Subcutaneous adipose tissue (tissue), 4 donors: ENCODE measurements around the gene FLYWCH2. TPM values are rescaled to one million over a fixed set of nuclear protein-coding genes. Genes with fewer than 3 reads are reported as not detected.

ENCODE experiments used
- total RNA-seq, 4 donors: library from RNA; depleted of rRNA; stranded (reverse); fragments of >200 nt; gene quantifications; one replicate each; pipeline ENCODE4 v1.1.0, GENCODE V29; 2016
- TF ChIP-seq, protein P1 (sequence below): fragments of 450-650 bp; IDR thresholded peaks from one replicate; pipeline ENCODE4 v1.5.1; 2016; ENCODE audit warnings: low read depth, mild to moderate bottlenecking, control low read depth, antibody characterized with exemption, moderate library complexity

Gene FLYWCH2
- total RNA-seq, 4 donors from 2014 or later = 20.5 to 61.4 (median 29.1) TPM

GRCh38 chr16:2939968-2940367 lies 57.0 kb downstream of the FLYWCH2 start:
- TF ChIP-seq, protein P1, sequence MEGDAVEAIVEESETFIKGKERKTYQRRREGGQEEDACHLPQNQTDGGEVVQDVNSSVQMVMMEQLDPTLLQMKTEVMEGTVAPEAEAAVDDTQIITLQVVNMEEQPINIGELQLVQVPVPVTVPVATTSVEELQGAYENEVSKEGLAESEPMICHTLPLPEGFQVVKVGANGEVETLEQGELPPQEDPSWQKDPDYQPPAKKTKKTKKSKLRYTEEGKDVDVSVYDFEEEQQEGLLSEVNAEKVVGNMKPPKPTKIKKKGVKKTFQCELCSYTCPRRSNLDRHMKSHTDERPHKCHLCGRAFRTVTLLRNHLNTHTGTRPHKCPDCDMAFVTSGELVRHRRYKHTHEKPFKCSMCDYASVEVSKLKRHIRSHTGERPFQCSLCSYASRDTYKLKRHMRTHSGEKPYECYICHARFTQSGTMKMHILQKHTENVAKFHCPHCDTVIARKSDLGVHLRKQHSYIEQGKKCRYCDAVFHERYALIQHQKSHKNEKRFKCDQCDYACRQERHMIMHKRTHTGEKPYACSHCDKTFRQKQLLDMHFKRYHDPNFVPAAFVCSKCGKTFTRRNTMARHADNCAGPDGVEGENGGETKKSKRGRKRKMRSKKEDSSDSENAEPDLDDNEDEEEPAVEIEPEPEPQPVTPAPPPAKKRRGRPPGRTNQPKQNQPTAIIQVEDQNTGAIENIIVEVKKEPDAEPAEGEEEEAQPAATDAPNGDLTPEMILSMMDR = no peak

GRCh38 chr16:2942045-2942444 lies 59.0 kb downstream of the FLYWCH2 start:
- TF ChIP-seq, protein P1 = no peak

DNA sequence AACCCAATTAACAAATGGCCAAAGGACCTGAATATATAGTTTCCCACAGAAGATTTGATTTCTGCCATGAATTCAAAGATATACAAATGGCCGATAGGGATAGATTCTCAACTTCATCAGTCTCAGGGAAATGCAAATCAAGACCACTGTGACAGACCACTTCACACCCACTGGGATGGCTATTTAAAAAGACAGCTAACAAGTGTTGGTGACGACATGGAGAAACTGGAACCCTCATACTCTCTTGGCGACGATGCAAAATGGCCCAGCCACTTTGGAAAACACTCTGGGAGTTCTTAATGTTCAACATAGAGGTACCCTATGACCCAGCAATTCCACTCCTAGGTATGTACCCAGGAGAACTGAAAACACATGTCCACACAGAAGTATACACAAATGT lies 63.6 kb downstream of the FLYWCH2 start:
- TF ChIP-seq, protein P1 = no peak

Other genes starting within 250 kb of the FLYWCH2 start
- 10 to 100 TPM; 13.7 to 22.7 (median 21.2) TPM for gene KCTD5, start 200.7 kb upstream of the FLYWCH2 start, total RNA-seq
- 1 to 10 TPM in 3 of 4 donors, under 1 TPM in 1; 0.82 to 3.0 (median 1.4) TPM for gene PRSS27, start 163.0 kb upstream of the FLYWCH2 start, total RNA-seq
- 100 to 1,000 TPM; 245 to 552 (median 404) TPM for gene SRRM2, start 130.6 kb upstream of the FLYWCH2 start, total RNA-seq
- gene ELOB, start 105.9 kb upstream of the FLYWCH2 start, total RNA-seq = 100 to 1,000 TPM; 264 to 371 (median 280) TPM
- not detected for gene PRSS33, start 95.7 kb upstream of the FLYWCH2 start, total RNA-seq
- not detected for gene PRSS41, start 84.7 kb upstream of the FLYWCH2 start, total RNA-seq
- under 1 TPM in 1 of 4 donors, not detected in 3; 0.68 TPM for gene PRSS21, start 66.0 kb upstream of the FLYWCH2 start, total RNA-seq
- 1 to 10 TPM in 1 of 4 donors, not detected in 3; 3.1 TPM for gene ZG16B, start 52.9 kb upstream of the FLYWCH2 start, total RNA-seq
- gene PRSS22, start 25.0 kb upstream of the FLYWCH2 start, total RNA-seq = 1 to 10 TPM in 1 of 4 donors, not detected in 3; 1.5 TPM
- 10 to 100 TPM; 11.6 to 62.9 (median 18.7) TPM for gene FLYWCH1, start 28.7 kb downstream of the FLYWCH2 start, total RNA-seq
- gene KREMEN2, start 81.1 kb downstream of the FLYWCH2 start, total RNA-seq = not detected
- gene PAQR4, start 86.1 kb downstream of the FLYWCH2 start, total RNA-seq = 1 to 10 TPM; 1.5 to 5.7 (median 3.8) TPM
- gene PKMYT1, start 97.2 kb downstream of the FLYWCH2 start, total RNA-seq = 1 to 10 TPM in 3 of 4 donors, not detected in 1; 1.5 to 2.0 (median 1.8) TPM
- 1 to 10 TPM in 1 of 4 donors, not detected in 3; 1.3 TPM for gene CLDN9, start 129.7 kb downstream of the FLYWCH2 start, total RNA-seq
- gene CLDN6, start 135.0 kb downstream of the FLYWCH2 start, total RNA-seq = not detected
- gene TNFRSF12A, start 137.2 kb downstream of the FLYWCH2 start, total RNA-seq = 10 to 100 TPM in 2 of 4 donors, 1 to 10 TPM in 2; 8.1 to 20.7 (median 13.5) TPM
- 10 to 100 TPM; 17.8 to 30.9 (median 27.9) TPM for gene HCFC1R1, start 140.7 kb downstream of the FLYWCH2 start, total RNA-seq
- gene THOC6, start 140.8 kb downstream of the FLYWCH2 start, total RNA-seq = 10 to 100 TPM; 10.8 to 17.2 (median 13.8) TPM
- gene BICDL2, start 153.7 kb downstream of the FLYWCH2 start, total RNA-seq = not detected
- under 1 TPM in 1 of 4 donors, not detected in 3; 0.57 TPM for gene MMP25, start 163.3 kb downstream of the FLYWCH2 start, total RNA-seq
- 10 to 100 TPM in 3 of 4 donors, 1 to 10 TPM in 1; 8.4 to 21.1 (median 13.1) TPM for gene IL32, start 182.4 kb downstream of the FLYWCH2 start, total RNA-seq
- gene ZSCAN10, start 216.1 kb downstream of the FLYWCH2 start, total RNA-seq = not detected
- gene ZNF205, start 229.4 kb downstream of the FLYWCH2 start, total RNA-seq = 10 to 100 TPM in 1 of 4 donors, 1 to 10 TPM in 3; 3.4 to 15.3 (median 7.6) TPM